GM21529 (cell line): ENCODE results near the gene TEP1.
"Not testable (repeated sequence)": the region's sequence is repeated elsewhere in the genome, so short reads cannot be mapped to it uniquely, and the experiment has no call there.

Experiments
- ATAC-seq: cut with Tn5 transposase; IDR thresholded peaks from one replicate; pipeline ENCODE4 v1.9.1; 2021; ENCODE audit not compliant: unreplicated experiment

TEP1 gene

GRCh38 chr14:20345366-20345765, 67.9 kb downstream of the TEP1 start:
- ATAC-seq = no peak

GRCh38 chr14:20343862-20344220, 69.5 kb downstream of the TEP1 start:
- ATAC-seq = no peak

- peak; percentile 91 for ATAC-seq
Measured at GRCh38 chr14:20343092-20343861, 70.0 kb downstream of the TEP1 start, which contains the start of gene PARP2. TSS of gene PARP2 (plus strand) at chr14:20343635. CDS start at chr14:20343642, 7 bp downstream.

GRCh38 chr14:20341646-20342045, 71.7 kb downstream of the TEP1 start:
- ATAC-seq = no peak

GRCh38 chr14:20341032-20341431, 72.3 kb downstream of the TEP1 start:
- not testable (repeated sequence) for ATAC-seq

GRCh38 chr14:20334017-20334416, 79.3 kb downstream of the TEP1 start:
- no peak for ATAC-seq

GRCh38 chr14:20333494-20333841, 79.8 kb downstream of the TEP1 start:
- no peak for ATAC-seq

GRCh38 chr14:20332788-20333493, 80.4 kb downstream of the TEP1 start, which contains the start of gene CCNB1IP1:
TSS of gene CCNB1IP1 (minus strand) at chr14:20333279. CDS start at chr14:20316523, 16,756 bp downstream.
- ATAC-seq = peak; percentile 98

GRCh38 chr14:20332431-20332787, 80.9 kb downstream of the TEP1 start:
- ATAC-seq = no peak

GRCh38 chr14:20331053-20331613, 82.2 kb downstream of the TEP1 start:
- no peak for ATAC-seq

- ATAC-seq = no peak
Measured at GRCh38 chr14:20329355-20329754, 83.9 kb downstream of the TEP1 start.

- ATAC-seq = no peak
Measured at GRCh38 chr14:20328705-20329104, 84.6 kb downstream of the TEP1 start.

- peak; percentile 56 for ATAC-seq
Measured at GRCh38 chr14:20327005-20327869, 86.1 kb downstream of the TEP1 start.

GRCh38 chr14:20317720-20318119, 95.6 kb downstream of the TEP1 start:
- ATAC-seq = no peak
